ENCODE results near the gene OR2J2.

DNA sequence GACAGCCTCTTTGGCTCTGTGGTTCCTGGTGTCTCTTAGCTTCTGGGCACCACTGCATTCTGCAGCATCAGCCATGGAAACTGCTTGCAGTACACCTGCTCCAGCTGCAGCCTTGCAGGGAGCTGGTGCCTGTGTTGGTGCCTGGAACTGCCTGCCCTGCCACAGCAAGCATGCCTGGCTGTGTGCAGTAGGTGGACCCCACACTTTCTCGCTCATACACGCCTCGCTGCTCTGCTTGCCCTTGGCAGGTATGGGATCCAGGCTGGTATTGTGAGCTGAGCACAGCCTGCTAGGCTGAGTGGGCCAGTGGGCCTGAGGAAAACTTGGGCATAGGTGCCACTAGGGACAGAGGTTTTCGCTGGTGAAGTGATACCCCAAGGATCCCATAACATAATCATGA is 40.1 kb upstream of the OR2J2 start:
- TF ChIP-seq EZH2 (IDR thresholded peaks at IDR 0.05; ENCODE audit: borderline replicate concordance, low read length) = no peak
- TF ChIP-seq, protein P1, sequence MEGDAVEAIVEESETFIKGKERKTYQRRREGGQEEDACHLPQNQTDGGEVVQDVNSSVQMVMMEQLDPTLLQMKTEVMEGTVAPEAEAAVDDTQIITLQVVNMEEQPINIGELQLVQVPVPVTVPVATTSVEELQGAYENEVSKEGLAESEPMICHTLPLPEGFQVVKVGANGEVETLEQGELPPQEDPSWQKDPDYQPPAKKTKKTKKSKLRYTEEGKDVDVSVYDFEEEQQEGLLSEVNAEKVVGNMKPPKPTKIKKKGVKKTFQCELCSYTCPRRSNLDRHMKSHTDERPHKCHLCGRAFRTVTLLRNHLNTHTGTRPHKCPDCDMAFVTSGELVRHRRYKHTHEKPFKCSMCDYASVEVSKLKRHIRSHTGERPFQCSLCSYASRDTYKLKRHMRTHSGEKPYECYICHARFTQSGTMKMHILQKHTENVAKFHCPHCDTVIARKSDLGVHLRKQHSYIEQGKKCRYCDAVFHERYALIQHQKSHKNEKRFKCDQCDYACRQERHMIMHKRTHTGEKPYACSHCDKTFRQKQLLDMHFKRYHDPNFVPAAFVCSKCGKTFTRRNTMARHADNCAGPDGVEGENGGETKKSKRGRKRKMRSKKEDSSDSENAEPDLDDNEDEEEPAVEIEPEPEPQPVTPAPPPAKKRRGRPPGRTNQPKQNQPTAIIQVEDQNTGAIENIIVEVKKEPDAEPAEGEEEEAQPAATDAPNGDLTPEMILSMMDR (conservative IDR thresholded peaks at IDR 0.05 in 1 of 2, IDR thresholded peaks at IDR 0.05 in 1 of 2; ENCODE audit: extremely low read depth in 1 of 2, insufficient read depth in 1 of 2, low read depth in 1 of 2, low read length in 2 of 2) = no peak

Measured in mammary epithelial cell (primary cell).